ENCODE measurements around the gene PRKCI.
A peak's percentile ranks its signal among the peaks of the same experiment; 100 is the strongest.
"Not testable (repeated sequence)": the region's sequence is repeated elsewhere in the genome, so short reads cannot be mapped to it uniquely, and the experiment has no call there.

The PRKCI gene

DNA sequence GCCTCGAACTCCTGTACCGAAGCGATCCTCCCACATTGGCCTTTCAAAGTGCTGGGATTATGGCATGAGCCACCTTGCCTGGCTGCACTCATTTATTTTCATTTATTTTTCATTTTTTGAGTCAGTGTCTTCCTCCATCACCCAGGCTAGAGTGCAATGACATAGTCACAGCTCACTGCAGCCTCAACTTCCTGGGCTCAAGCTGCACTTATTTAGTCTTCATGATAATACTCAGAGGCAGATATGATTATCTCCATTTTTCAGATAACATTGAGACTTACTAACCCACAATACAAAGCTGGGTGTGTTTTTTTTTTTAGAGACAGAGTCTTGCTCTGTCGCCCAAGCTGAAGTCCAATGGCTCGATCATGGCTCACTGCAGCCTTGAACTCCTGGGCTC, 10.0 kb downstream of the PRKCI start:
- no peak for DNase-seq (ENCODE audit: low spot score in 2 of 2)
- H3K27me3 Mint-ChIP-seq = no peaks in the 10 kb centered on the region
- ATAC-seq (replicated peaks; ENCODE audit: extremely low read depth, poor library complexity, severe bottlenecking) = no peak
- no peak overlapping the region for H3K4me3 Mint-ChIP-seq
- no peak overlapping the region for H3K27ac Mint-ChIP-seq (ENCODE audit: low read depth)
- peaks cover 9% of the 10 kb centered on the region for H3K36me3 Mint-ChIP-seq (ENCODE audit: insufficient read depth)
- peaks cover 8% of the 10 kb centered on the region for H3K4me1 Mint-ChIP-seq
- no peaks in the 10 kb centered on the region for H3K9me3 Mint-ChIP-seq

DNA sequence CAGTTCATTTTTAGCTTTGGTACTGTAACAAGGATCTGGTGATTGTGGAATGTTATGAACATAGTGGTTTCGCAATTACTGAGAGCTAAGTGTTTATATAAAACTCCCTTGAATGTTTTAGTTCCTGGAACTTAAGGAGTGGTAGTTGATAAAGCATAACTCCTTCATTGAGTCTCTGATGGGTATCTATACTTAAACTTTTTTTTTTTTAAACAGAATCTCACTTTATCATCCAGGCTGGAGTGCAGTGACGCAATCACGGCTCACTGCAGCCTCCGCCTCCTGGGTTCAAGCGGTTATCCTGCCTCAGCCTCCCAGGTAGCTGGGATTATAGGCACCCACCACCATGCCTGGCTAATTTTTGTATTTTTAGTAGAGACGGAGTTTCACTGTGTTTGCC, 11.3 kb downstream of the PRKCI start:
- Mint-ChIP-seq H3K27ac (ENCODE audit: low read depth) (no peak overlapping the region), H3K27me3 (no peaks in the 10 kb centered on the region), H3K36me3 (ENCODE audit: insufficient read depth) (peaks cover 13% of the 10 kb centered on the region), H3K4me1 (no peaks in the 10 kb centered on the region), H3K9me3 (no peaks in the 10 kb centered on the region), H3K4me3 (no peak overlapping the region)
- ATAC-seq (replicated peaks; ENCODE audit: extremely low read depth, poor library complexity, severe bottlenecking) (no peak), DNase-seq (ENCODE audit: low spot score in 2 of 2) (no peak)

DNA sequence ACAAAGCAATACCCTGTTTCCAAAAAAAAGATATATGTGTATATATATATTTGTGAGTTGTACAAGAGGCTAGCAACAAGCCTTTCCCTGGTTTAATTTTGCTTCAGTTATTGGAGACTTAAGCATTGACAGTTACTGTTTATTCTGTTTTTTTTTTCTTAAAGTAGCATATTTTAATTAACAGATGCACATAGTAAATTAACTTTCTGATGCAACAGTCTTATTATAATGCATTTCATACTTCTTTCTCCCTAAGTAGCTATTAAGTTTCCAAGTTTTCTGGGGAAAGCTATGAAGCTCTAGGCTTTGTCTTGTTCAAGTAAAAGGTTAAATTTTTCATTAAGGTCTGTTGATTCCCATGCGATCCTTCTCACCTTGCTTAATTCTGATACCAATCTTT, 17.9 kb downstream of the PRKCI start:
- DNase-seq (ENCODE audit: low spot score in 2 of 2) (no peak), ATAC-seq (replicated peaks; ENCODE audit: extremely low read depth, poor library complexity, severe bottlenecking) (no peak)
- Mint-ChIP-seq H3K27me3 (no peaks in the 10 kb centered on the region), H3K36me3 (ENCODE audit: insufficient read depth) (peaks cover 17% of the 10 kb centered on the region), H3K27ac (ENCODE audit: low read depth) (no peak overlapping the region), H3K4me3 (no peak overlapping the region), H3K4me1 (no peaks in the 10 kb centered on the region), H3K9me3 (no peaks in the 10 kb centered on the region)

DNA sequence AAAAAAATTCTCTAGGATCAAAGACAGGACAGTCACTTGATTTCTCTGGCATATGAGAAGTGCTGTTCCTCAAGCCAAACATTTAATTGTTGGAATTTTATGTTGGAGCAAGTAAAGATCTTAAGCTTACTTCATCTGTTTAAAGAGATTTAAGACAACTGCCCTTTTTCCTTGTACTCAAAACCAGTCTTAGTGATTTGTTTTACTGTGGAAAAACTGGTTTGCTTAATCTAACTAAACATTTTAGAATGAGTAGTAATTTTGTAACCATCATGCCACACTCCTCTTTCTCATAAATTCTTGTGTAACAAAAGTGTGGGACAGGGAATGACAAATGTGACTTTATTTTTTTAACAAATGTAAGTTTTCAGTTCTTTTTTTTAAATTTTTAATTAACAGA, 18.4 kb downstream of the PRKCI start:
- DNase-seq (ENCODE audit: low spot score in 2 of 2) (no peak), ATAC-seq (replicated peaks; ENCODE audit: extremely low read depth, poor library complexity, severe bottlenecking) (no peak)
- Mint-ChIP-seq H3K9me3 (no peaks in the 10 kb centered on the region), H3K36me3 (ENCODE audit: insufficient read depth) (peaks cover 15% of the 10 kb centered on the region), H3K4me3 (no peak overlapping the region), H3K4me1 (no peaks in the 10 kb centered on the region), H3K27ac (ENCODE audit: low read depth) (no peak overlapping the region), H3K27me3 (no peaks in the 10 kb centered on the region)

DNA sequence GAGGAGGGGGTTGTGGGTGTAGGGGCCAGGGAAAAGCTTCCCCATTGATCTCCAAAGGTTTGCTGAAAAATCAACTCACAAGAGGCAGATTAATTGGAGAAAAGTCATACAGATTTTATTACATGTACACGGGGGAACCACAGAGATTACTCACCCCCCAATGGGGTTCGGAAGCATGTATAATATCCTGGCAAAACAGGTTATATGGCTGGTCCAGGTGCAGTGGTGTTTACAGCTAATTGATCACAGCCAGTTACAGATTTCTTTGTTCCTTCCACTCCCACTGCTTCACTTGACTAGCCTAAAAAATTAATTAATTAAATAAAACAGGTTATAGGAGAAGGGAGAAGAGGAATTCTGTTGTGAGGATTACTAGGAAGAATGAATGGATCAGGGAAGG, 22.4 kb downstream of the PRKCI start:
- peaks cover 18% of the 10 kb centered on the region for H3K36me3 Mint-ChIP-seq (ENCODE audit: insufficient read depth)
- no peak overlapping the region for H3K27ac Mint-ChIP-seq (ENCODE audit: low read depth)
- no peaks in the 10 kb centered on the region for H3K27me3 Mint-ChIP-seq
- peaks cover 11% of the 10 kb centered on the region for H3K4me1 Mint-ChIP-seq
- no peak for ATAC-seq (replicated peaks; ENCODE audit: extremely low read depth, poor library complexity, severe bottlenecking)
- H3K9me3 Mint-ChIP-seq = no peaks in the 10 kb centered on the region
- DNase-seq (ENCODE audit: low spot score in 2 of 2) = no peak
- H3K4me3 Mint-ChIP-seq = no peak overlapping the region

DNA sequence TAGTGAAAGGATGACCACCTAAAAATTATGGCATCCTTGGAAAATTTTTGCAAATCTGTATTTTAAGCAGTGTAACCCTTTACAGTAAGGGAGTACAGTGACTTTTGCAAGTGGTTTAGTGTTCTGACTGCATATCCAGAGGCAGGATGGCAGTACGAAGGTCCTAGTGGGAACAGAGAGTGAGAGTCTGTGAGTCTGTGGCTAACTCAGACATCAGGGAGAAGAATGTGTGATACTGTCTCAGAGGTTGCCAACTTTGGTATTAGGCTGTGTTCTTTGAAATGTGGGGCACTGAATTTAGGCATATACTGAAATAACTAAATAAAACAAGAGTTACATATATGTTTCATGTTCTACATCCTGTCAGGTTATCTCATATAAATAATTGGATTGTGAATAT, 25.7 kb downstream of the PRKCI start:
- Mint-ChIP-seq H3K9me3 (no peaks in the 10 kb centered on the region), H3K36me3 (ENCODE audit: insufficient read depth) (peaks cover 16% of the 10 kb centered on the region), H3K4me1 (peaks cover 11% of the 10 kb centered on the region), H3K27ac (ENCODE audit: low read depth) (no peak overlapping the region), H3K4me3 (no peak overlapping the region), H3K27me3 (no peaks in the 10 kb centered on the region)
- ATAC-seq (replicated peaks; ENCODE audit: extremely low read depth, poor library complexity, severe bottlenecking) (no peak), DNase-seq (ENCODE audit: low spot score in 2 of 2) (no peak)

DNA sequence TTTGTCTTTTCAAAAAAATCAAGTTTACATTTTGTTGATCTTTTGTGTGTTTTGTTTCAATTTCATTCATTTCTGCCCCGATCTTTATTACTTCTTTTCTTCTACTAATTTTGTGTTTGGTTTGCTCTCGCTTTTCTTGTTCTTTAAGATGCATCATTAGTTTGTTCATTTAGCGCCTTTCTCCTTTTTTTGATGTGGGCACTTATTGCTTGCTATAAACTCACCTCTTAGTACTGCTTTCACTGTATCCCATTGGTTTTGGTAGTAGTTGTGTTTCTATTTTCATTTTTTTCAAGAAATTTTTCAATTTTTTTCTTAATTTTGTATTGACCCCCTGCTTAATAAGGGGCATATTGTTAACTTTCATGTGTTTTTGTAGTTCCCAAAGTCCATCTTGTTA, 34.4 kb downstream of the PRKCI start:
- ATAC-seq (replicated peaks; ENCODE audit: extremely low read depth, poor library complexity, severe bottlenecking) = no peak
- Mint-ChIP-seq H3K27ac (ENCODE audit: low read depth) (no peak overlapping the region), H3K9me3 (no peaks in the 10 kb centered on the region)

DNA sequence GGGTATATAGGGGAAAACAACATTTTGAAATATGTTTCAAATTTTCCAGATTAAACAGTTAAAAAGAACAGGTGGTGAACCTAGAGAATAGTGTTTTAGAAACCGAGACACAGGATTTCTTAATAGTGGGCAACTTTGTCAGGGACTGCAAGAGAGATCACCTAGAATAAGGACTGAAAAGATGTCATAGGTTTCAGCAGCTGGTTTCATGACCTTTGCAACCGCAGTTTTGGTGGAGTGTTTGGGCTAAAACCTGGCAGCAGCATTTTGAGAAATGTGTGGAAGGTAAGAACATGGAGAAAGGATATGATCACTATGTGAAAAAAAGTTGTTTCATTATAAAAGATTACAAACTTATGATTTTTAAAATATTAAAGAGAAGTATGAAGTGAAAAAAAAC, 34.9 kb downstream of the PRKCI start:
- no peak overlapping the region for H3K4me3 Mint-ChIP-seq
- no peak for ATAC-seq (replicated peaks; ENCODE audit: extremely low read depth, poor library complexity, severe bottlenecking)
- peaks cover 27% of the 10 kb centered on the region for H3K4me1 Mint-ChIP-seq
- no peaks in the 10 kb centered on the region for H3K27me3 Mint-ChIP-seq
- no peak overlapping the region for H3K27ac Mint-ChIP-seq (ENCODE audit: low read depth)
- H3K9me3 Mint-ChIP-seq = no peaks in the 10 kb centered on the region
- DNase-seq (ENCODE audit: low spot score in 2 of 2) = no peak
- peaks cover 11% of the 10 kb centered on the region for H3K36me3 Mint-ChIP-seq (ENCODE audit: insufficient read depth)

More for the DNA sequence above, 34.4 kb downstream of the PRKCI start:
- no peak overlapping the region for H3K4me3 Mint-ChIP-seq
- H3K4me1 Mint-ChIP-seq = peaks cover 27% of the 10 kb centered on the region
- H3K27me3 Mint-ChIP-seq = no peaks in the 10 kb centered on the region
- peaks cover 10% of the 10 kb centered on the region for H3K36me3 Mint-ChIP-seq (ENCODE audit: insufficient read depth)
- no peak for DNase-seq (ENCODE audit: low spot score in 2 of 2)

DNA sequence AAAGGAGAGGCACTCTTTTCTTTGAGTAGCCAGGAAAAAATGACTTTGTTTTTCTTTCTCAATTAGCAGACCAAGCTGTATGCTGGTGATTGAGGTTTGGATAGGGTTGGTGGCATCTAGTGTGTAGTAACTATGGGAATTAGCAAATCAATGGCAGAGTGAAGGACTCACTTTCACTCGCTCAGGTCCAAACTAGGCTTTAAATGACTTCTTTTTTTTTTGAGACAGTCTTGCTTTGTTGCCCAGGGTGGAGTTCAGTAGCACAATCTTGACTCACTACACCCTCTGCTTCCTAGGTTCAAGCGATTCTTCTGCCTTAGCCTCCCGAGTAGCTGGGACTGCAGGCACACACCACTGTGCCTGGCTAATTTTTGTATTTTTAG, 35.9 kb downstream of the PRKCI start:
- Mint-ChIP-seq H3K27ac (ENCODE audit: low read depth) (no peak overlapping the region), H3K4me3 (peak overlapping the region; percentile 27), H3K27me3 (no peaks in the 10 kb centered on the region), H3K4me1 (peaks cover 27% of the 10 kb centered on the region), H3K36me3 (ENCODE audit: insufficient read depth) (peaks cover 12% of the 10 kb centered on the region), H3K9me3 (no peaks in the 10 kb centered on the region)
- no peak for DNase-seq (ENCODE audit: low spot score in 2 of 2)
- no peak for ATAC-seq (replicated peaks; ENCODE audit: extremely low read depth, poor library complexity, severe bottlenecking)

DNA sequence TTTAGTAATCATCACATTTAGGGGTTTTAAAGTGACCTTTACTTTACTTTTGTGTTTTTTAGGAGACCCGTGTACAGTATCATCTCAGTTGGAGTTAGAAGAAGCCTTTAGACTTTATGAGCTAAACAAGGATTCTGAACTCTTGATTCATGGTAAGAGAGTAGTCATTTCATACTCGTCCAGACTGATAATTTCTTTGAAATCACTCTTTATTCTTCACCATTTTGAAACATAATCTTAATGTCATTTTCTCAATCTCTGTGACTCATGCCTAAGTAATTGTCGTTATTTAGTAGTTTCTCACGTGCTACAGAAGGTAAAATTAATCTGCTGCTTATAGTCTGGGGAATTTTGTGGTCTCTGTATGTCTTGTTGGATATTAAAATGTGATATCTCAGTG, 37.7 kb downstream of the PRKCI start:
- Mint-ChIP-seq H3K4me1 (peaks cover 27% of the 10 kb centered on the region), H3K27me3 (no peaks in the 10 kb centered on the region), H3K9me3 (no peaks in the 10 kb centered on the region), H3K4me3 (no peak overlapping the region), H3K36me3 (ENCODE audit: insufficient read depth) (peaks cover 21% of the 10 kb centered on the region), H3K27ac (ENCODE audit: low read depth) (no peak overlapping the region)
- DNase-seq (ENCODE audit: low spot score in 2 of 2) = no peak
- ATAC-seq (replicated peaks; ENCODE audit: extremely low read depth, poor library complexity, severe bottlenecking) = no peak

DNA sequence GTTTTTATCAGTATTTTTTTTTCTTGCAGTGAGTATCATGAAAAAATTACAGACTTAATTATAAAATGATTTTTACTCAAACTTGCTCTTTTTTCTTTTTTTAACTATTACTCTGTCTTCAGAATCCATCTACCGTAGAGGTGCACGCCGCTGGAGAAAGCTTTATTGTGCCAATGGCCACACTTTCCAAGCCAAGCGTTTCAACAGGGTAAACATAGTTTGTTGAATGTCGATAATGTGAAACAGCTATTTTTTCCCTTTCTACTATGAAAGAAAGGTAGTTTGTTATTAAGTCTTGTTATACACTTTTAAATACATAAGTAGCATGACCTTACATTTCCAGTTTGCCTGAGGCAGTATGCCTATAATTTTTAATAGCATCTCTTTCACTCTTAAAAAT, 45.6 kb downstream of the PRKCI start:
- H3K27me3 Mint-ChIP-seq = no peaks in the 10 kb centered on the region
- no peak overlapping the region for H3K27ac Mint-ChIP-seq (ENCODE audit: low read depth)
- no peak overlapping the region for H3K4me3 Mint-ChIP-seq
- no peaks in the 10 kb centered on the region for H3K4me1 Mint-ChIP-seq
- peaks cover 24% of the 10 kb centered on the region for H3K36me3 Mint-ChIP-seq (ENCODE audit: insufficient read depth)
- no peaks in the 10 kb centered on the region for H3K9me3 Mint-ChIP-seq
- ATAC-seq (replicated peaks; ENCODE audit: extremely low read depth, poor library complexity, severe bottlenecking) = no peak
- DNase-seq (ENCODE audit: low spot score in 2 of 2) = no peak

DNA sequence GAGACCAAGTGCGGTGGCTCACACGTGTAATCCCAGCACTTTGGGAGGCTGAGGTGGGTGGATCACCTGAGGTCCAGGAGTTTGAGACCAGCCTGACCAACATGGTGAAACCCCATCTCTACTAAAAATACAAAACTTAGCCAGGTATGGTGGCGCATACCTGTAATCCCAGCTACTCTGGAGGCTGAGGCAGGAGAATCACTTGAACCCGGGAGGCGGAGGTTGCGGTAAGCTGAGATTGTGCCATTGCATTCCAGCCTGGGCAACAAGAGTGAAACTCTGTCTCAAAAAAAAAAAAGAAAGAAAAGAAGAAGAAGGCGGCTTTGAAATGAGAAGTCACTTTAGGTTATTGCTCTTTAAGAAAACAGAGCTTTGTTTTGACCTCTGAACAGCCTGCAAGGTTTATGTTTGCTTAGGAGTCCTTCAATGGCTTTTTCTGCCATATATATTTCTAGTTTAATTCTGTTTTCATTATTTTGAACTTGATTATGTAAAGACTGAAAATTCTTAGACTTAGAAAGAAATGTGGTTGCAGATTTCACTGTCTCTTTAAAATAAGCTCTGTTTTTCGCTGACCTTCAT, 47.5 kb downstream of the PRKCI start:
- H3K4me1 Mint-ChIP-seq; H3K9me3 Mint-ChIP-seq; DNase-seq (ENCODE audit: low spot score in 2 of 2); ATAC-seq (replicated peaks; ENCODE audit: extremely low read depth, poor library complexity, severe bottlenecking); H3K4me3 Mint-ChIP-seq; H3K27ac Mint-ChIP-seq (ENCODE audit: low read depth); H3K27me3 Mint-ChIP-seq: not testable (repeated sequence)
- peaks cover 25% of the 10 kb centered on the region for H3K36me3 Mint-ChIP-seq (ENCODE audit: insufficient read depth)

DNA sequence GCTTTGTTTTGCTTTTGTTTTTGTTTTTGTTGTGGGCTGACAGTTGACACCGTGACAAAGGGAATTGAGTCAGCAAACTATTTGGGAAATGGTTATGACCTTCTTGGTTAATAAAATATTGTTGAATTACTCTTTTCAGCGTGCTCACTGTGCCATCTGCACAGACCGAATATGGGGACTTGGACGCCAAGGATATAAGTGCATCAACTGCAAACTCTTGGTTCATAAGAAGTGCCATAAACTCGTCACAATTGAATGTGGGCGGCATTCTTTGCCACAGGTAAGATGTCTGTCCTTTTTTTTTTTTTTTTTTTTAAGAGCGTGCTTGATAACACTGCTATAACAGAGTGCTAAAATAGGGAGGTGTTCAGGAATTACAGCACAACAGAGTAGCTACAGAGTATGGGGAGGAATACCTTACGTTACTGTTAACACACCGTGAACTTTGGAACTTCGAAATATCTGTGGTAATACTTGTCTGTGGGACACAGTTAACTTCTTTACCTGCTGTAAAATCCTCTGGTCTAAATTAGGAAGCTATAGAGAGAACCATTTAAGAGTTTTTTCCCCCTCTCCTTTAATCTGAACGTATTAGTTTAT, 48.2 kb downstream of the PRKCI start:
- ATAC-seq (replicated peaks; ENCODE audit: extremely low read depth, poor library complexity, severe bottlenecking) (no peak), DNase-seq (ENCODE audit: low spot score in 2 of 2) (no peak)
- H3K4me1 Mint-ChIP-seq = no peaks in the 10 kb centered on the region
- H3K36me3 Mint-ChIP-seq (ENCODE audit: insufficient read depth) = peaks cover 21% of the 10 kb centered on the region
- H3K27me3 Mint-ChIP-seq = no peaks in the 10 kb centered on the region
- no peaks in the 10 kb centered on the region for H3K9me3 Mint-ChIP-seq
- no peak overlapping the region for H3K27ac Mint-ChIP-seq (ENCODE audit: low read depth)
- no peak overlapping the region for H3K4me3 Mint-ChIP-seq

Measured in central memory CD8-positive, alpha-beta T cell (primary cell).